Globus pallidus (tissue), 1 donor: ENCODE results near the gene IL9.

Source experiments
- DNase-seq: peaks from one replicate; pipeline ENCODE4 v3.0.0-alpha.2; 2015; ENCODE audit warnings: low spot score

IL9 gene

DNA sequence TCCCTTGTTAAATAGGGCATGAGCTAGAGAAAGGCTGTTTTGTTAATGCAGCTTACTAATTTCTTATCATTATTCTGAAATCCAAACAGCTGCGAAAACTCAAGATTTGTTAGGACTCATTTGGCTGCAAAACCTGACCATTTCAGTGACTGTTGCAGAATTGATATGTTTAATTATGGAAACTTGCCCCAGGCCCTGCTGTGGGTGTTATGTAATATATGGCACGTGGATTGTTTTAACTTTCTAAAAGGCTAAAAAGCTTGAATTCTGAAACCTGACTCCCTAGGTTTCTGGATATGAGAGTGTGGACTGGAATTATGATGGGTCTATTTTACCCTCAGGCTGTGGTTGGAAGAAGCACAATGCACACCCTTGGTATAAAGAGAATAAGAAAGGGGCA, 4.4 kb downstream of the IL9 start:
- DNase-seq: no peak

DNA sequence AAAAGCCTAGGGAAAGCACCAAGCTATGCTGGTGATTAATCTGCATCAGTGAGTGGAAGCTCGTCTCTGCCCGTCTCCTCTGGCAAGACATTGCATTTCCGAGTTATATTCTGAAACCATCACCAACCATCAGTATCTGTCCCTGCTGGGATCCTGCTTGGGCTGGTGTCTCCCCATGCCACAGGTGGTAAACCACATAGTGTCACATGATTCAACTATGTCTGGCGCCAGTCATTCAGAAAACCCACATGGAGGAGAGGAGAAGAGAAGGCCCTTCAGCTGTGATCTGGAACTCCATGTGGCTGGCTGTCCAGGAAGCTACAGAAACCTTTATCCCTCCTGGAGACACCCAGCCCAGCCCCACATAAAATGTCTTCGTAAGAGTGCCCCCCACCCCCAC, 4.8 kb downstream of the IL9 start:
- no peak for DNase-seq

DNA sequence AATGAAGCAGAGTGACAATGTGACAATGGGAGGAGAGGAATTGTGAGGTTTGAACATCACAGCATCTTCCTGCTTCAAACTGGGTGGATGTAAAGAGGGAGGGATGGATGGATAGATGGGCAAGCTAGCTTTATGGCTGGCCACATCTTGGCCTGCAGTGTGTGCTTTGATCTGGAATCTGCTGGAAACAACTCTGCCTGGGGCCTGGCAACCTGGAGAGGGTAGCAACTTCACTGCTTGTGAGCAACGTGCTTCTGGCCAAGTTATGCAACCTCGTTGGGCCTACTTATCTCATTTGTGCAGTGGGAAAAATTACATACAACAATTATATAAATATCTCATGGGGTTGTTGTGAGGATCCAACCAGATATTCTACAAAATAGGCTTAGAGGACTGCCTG, 5.3 kb downstream of the IL9 start:
- DNase-seq: no peak

DNA sequence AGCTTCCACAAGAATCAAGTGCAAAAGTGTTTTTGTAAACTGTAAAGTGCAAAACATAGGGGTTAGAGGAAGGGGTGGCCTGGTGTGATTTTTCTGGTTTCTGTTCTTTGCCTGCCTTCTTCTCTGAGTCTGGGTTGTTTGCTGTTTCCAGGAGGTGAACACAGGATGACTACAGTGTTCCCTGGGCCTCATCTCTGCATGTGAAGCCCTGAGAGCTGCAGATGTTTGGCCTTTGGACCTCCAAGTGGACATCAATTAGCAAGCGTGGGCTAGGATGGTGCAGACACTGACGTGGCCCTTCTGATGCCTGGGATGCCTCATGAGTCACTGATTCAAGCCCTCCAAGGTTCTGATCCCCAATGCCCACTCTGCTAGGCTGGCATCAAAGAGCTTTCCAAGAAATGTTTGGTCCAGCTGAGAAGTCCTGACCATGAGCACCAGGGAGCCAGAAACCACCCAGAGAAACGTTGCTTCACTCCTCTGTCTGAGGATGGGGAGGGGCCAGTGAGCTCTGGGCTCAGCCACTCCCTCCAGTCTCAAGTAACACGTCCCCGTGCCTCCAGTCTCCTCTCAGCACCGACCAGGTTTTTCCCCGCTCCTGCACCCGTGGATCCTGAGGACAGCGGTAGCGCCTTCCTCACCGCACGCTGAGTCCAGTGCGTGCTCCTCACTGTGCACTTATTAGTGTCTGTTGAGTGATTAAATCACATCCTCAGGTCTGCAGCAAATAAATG, 7.6 kb downstream of the IL9 start:
- DNase-seq: no peak

DNA sequence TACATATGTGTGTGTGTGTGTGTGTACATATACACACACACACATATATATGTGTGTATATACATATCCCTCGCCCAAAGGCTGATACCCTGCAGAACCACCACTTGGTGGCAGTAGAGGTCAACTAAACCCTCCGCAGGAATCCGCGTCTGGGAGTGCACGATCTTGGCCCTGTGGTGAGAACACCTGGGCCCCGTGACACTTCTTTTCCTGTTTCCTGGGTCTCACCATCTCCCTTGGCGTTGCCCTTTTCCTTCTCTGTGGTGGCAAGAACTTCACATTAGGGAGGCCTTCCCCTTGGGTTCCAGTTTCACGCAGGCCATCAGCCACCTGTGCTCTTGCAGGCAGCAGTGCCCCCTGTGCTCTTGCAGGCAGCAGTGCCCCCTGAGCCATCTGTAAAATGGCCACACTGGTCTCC, 8.2 kb downstream of the IL9 start:
- peak; percentile 52 for DNase-seq

DNA sequence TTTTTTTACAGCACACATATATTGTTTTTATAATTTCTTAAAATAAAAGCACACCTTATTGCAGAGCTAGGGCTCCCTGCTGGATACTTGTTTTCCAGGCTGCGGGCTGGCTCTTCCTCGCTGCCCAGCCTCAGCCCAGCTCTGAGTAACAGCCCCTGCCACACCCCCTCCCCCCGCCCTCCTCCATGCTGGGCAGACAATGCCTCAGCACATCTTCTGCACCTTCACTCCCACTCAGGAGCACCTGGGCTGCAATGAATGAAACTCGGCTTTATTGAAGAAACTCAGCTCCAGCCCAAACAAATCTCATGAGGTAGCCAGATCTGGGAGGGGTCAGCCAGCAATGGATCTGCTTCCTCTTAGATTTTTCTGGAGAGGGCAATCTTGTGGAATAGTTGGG, 9.5 kb downstream of the IL9 start:
- DNase-seq: no peak

DNA sequence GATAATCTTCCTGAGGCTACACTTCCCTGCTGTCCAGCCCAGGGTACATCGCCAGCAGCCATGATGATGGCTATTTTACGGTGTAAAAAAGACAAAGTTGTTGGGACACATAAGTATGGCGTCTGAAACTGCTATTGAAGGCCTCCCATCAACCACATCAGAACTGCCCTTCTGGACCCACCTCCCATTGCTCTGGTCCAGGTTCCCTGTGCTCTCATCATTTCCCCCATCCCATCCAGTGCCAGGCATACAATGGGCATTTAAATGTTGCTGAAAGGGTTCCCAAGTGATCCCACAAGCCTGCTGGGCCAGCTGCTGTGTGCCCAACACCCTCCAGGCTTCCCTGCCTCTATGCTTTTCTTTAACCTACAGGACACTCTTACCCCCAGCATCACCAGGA, 10.6 kb downstream of the IL9 start:
- DNase-seq: no peak

DNA sequence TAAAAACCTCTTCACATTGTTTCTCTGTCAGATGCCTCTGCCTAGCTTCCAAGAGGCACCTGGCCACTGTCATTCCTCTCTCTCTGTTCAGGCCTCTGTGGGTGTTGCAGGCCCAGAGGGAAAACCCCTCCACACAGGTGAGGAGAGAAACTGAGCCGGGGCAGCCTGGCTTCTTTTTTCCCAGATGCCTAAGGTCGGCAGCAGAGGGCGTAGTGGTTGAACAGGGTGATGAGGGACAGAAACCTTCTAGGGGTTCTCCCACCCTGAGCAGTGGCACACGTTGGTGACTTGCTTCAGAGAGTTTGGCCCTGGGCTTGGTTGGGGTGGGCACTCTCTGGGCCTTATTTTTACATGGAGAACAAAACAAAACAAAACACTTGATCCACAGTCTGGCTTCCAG, 12.2 kb downstream of the IL9 start:
- DNase-seq: no peak

DNA sequence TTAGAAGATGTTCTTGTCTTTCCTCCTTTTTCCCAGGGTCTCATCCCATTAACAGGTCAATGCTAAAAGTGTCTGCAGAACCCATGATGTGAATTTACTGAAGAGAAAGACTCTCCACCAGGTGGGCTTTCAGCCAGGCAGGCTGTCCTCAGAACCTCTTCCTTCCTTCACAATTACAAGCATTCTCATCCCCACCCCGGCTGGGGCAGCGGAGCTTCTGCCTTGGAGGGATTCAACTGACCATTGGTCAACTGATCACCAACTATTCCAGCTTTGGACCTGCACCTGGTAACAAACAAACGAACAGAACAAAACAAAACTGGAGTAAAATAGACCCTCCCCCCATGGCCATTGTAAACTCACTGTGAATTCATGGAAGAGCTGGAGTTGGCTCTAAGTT, 12.6 kb downstream of the IL9 start:
- DNase-seq: no peak

DNA sequence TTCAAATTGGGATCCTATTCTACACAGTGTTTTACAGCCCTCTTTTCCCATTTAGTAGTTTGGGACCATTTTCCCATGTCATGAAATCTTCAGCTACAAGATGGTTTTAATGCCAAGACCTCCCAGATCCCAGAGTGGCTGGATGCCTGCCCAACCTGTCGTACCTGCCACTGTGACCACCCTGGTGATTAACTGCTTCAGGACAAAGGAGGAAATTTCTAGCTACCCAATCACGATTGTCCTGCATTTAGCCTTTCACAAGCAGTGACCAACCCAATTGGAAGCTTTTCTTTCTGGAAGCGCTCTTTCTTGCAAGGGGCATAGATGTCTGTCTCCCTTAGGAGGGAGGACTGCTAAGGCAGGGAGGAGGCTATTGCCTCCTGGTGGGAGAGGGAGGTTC, 13.8 kb downstream of the IL9 start:
- DNase-seq: no peak

DNA sequence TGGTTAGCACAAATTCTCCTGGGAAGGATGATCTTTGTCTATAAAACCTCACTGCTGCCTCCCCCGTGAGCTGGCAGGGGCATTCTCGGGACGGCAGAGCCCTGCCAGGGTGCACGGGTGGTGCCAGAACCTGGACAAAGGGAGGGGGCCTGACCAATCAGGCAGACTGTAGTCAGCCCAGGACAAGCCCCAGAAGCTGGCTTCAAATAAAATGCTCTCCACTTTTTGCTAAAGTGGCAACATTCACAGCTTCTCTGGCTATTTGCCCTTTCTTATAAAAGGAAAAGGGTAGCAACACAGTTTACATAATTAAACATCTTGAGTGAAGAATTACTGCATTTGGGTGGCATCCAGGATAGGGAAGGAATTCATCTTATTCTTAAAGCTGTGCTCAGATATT, 14.4 kb downstream of the IL9 start:
- peak; percentile 67 for DNase-seq

DNA sequence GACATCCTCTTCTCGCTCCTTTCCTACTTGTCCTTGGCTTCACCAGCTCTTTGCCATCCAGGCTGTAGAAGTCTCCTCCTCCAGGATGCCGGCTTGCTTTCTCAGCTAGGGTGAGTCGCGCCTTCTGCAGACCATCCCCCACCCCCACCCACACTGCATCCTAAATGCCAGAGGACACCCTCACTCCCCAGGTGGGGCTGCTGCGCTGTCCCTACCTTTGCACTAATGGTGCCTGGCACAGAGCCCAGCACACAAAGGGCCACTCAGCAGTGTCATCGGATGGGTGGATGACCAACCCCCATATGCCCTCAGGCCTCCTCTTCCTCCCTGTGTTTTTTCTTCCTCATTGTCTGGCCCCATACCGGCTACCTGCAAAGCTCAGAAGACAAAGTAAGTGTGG, 14.8 kb downstream of the IL9 start:
- DNase-seq: no peak

DNA sequence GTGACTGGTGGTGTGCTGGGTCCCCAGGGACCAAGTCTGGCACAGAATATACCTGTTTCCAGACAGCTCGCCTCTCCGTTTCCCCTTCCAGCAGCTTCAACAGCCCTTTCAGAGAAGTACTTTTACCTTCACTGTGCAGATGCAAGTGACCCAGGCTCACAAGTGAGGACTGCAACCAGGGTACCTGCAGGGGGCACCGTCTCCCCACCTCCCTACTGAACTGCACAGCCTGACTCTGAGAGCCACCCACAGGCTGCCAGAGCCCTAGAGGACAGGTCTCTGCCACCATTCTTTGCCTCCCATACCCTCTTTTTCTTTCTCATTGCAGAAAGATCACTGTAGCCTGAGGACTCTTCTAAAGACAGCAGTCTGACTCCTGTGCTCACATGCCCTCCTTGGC, 15.4 kb downstream of the IL9 start:
- DNase-seq: no peak

DNA sequence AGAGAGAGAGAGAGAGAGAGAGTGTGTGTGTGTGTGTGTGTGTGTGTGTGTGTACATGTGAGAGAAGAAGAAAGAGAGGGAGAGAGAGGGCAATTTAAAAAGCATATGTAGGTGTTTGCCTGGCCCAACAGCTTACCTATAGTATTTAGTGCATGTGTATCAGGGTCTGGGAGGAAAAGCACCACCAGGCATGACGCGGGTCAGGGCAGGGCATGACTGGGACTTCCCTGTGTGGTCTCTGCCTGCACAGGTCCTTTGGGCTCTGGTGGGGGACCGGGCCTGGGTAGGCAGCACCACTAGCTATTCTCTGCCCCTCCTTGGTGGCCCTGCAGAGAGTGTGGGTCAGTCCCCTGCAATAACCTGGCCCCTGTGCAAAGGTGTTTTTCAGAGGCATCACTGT, 16.1 kb downstream of the IL9 start:
- DNase-seq: no peak

DNA sequence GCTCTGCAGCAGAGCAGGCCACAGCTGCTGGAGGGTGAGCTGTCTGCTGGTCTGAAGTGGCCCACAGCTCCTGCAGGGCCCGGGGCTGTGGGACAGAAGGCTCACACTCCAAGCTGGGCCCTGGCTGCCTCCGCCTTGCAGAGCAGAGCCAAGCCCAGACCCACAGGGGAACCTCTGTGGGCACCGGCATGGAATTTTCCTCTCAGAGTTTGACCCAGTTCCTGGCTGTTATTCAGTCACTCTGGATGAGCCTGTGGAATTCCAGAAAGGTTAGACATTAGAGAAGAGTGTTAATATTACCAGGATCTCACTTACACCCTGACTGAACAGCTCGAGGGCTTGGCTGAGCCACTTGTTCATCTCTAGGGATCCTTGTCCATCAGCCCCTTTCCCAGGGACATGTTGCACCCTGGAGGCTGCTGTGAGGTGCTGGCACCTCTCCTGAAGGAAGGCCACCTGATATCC, 17.5 kb downstream of the IL9 start:
- no peak for DNase-seq

DNA sequence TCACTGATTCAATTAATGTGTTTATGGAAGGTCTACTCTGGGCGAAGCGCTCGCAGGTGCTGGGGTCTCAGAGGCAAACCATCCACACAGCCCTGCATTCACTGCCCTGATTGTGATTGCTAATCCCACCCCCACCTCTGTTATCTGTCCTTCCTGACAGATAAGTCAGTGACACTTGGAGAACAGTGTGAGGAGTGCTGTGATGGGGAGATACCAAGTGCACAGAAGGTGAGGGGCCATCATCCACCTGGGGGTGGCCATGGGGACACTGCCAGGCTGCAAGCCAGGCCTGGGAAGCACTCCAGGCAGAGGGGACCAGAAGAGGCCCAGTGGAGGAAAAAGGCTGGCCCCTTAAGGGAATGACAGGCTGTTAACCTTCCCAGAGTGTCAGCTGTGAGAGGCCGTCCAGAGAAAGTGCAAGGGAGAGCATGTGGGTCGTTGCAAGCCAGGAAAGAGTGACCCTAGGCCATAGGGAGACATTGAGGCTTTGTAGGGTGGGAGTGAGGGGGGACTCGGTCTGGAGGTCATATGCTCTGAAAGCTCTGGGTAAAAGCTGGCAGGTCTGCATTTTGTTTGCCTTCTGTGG, 18.0 kb downstream of the IL9 start:
- no peak for DNase-seq

DNA sequence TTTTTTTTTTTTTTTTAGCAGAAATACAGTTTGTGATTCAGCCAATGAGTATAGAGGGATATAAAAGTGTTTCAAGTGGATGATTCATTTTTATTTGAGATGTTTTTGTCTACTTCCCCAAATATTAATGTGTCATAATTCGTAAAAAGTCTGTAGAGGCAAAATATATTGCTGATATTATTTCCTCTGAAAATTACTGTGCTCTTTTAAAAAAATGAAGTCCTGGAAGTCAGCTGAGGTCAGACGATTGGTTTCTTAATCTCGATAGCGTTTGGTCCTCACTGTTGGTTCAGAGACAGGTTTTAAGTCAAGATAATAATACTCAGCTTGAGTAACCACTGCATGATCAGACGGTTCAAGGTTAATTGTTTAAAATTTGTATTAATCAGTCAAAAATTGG, 19.5 kb downstream of the IL9 start:
- DNase-seq: no peak

DNA sequence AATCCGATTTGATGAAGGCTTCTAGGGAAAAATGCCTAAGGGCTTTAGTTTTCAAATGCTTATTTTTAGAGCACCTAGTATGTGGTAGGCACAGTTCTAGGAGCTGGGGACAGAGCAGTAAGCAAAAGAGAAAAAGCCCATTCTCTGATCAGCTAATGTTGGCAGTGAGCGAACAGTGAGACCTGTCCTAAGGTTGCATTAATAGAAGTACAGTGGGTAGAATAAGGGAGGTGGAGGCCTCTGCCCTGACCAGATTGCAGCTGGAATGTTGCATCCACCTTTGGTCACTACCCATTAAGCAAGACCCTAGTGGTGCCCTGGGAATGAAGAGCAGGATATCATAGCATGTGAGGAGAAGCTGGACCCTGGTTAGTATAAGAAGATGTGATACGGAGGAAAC, 20.1 kb downstream of the IL9 start:
- DNase-seq: no peak

DNA sequence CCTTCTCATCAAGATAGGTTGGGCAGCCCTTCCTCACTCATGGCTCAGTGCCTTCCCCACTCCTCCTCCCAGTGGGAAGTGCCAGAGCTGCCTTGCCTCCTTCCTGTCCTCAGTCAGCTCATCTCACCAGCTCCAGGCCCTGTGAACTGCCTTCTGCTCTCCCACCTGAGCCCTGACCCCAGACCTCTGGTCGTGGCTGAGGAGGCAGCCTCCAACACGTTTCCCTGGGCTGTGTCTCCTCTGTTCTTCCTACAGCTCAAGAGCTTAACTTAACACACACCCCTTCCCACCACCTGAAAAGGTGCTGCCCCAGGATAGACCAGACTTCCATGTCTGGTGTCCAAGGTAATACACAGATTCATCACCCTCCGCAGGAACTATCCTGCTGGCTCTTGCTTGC, 21.2 kb downstream of the IL9 start:
- DNase-seq: no peak

DNA sequence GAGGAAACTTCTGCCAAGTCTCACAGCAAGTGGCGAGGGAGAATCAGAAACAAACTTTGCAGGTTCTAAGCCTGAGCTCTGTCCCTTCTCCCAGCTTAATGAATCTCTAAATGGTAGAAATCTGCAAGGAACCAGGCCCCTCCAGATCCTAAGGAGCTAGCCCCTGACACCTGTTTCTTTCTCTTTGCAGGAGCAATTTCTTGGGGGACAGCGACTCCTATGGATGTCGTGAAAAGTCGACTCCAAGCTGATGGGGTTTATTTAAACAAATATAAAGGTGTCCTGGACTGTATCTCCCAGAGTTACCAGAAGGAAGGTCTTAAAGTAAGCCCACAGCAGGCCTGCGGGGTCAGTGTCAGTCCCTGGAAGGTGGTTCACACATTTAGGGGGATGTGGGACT, 21.8 kb downstream of the IL9 start:
- no peak for DNase-seq

DNA sequence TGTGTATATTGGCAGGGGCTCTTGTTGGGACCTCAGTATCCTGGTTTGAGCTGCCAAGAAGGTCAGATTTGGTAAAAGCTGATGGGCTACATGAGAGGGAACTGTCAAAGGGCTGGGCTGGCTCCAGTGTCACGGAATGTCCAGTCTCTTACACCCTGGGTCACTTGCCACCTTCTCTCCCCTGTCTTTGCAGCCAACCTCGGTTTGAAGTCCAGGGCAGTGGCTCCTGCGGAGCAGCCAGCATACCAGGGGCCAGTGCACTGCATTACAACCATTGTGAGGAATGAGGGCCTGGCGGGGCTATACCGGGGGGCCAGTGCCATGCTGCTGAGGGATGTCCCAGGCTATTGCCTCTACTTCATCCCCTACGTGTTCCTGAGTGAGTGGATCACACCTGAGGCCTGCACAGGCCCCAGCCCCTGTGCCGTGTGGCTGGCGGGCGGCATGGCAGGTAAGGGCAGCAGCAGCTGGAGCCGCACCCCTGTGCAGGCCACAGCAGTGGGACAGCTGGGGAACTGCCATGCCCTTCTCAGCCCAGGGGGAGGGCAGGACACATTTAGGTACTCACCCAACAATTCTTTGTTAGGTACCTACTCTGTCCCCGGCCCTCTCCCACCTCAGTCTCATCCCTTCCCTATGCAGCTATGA, 24.2 kb downstream of the IL9 start:
- no peak for DNase-seq

DNA sequence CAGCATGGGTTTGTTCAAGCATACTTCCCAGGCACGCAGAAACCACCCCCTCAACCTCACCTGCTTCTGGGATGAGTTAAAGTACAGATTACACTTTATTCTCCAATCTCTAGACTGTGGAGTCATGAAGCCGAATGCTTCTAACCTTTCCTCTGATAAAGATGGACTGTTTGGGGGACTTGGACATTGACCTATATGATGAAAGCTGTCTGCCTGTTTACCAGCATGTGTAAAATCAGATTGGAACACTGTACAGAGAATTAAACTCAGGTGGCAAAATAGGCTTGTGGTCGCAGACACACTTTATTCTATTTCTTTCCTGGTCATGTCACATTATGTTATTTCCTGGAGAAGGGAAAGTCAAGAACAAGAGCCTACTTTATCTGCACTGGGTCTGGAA, 25.7 kb downstream of the IL9 start:
- no peak for DNase-seq

DNA sequence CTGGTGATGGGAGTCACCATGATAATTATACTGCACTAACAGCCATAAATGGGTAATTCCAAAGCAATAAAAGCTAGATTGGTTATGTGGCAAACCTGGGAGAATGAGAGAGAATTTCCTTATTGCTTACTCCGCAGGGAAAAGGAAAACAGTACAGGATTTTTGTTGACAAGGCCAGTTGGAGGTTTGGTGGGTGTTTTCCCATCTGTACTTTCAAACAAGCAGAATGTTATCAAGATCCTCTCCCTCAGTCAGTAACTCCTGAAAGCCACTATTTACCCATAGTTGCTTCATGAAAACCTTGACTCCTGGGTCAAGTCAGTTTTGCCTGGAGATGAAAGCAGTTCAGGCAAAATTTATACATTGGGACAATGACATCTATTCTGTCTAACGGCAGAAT, 26.4 kb downstream of the IL9 start:
- DNase-seq: no peak

DNA sequence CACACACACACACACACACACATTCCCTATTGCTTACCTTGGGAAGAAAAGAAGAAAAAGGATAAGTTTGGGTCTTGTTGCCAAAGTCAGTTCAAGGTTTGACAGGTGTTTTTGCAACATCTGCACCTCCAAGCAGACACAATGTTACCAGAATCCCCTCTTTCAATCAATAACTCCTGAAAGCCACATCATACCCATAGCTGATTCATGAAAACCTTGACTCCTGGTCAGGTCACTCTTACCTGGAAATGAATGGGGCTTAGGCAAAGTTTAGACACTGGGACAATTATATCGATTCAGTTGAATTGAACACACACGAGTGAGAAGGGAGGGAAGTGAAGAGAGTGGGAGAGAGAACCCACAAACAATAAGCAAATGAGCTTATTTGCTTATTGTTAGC, 27.0 kb downstream of the IL9 start:
- no peak for DNase-seq
